ENCODE measurements around the gene UBALD2.

- TF ChIP-seq, protein P1, sequence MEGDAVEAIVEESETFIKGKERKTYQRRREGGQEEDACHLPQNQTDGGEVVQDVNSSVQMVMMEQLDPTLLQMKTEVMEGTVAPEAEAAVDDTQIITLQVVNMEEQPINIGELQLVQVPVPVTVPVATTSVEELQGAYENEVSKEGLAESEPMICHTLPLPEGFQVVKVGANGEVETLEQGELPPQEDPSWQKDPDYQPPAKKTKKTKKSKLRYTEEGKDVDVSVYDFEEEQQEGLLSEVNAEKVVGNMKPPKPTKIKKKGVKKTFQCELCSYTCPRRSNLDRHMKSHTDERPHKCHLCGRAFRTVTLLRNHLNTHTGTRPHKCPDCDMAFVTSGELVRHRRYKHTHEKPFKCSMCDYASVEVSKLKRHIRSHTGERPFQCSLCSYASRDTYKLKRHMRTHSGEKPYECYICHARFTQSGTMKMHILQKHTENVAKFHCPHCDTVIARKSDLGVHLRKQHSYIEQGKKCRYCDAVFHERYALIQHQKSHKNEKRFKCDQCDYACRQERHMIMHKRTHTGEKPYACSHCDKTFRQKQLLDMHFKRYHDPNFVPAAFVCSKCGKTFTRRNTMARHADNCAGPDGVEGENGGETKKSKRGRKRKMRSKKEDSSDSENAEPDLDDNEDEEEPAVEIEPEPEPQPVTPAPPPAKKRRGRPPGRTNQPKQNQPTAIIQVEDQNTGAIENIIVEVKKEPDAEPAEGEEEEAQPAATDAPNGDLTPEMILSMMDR (IDR thresholded peaks at IDR 0.05; ENCODE audit: insufficient read depth, low read length), result no peak
- TF ChIP-seq GABPA (IDR thresholded peaks at IDR 0.05; ENCODE audit: low read depth), result no peak
- TF ChIP-seq POLR2AphosphoS5 (IDR thresholded peaks at IDR 0.05; ENCODE audit: low read depth), result no peak
- TF ChIP-seq REST (IDR thresholded peaks at IDR 0.05; ENCODE audit: insufficient replicate concordance, low read depth), result no peak
- TF ChIP-seq SPI1 (IDR thresholded peaks at IDR 0.05; ENCODE audit: borderline replicate concordance, low read depth), result no peak
Measured at GRCh38 chr17:76312735-76313134, 47.6 kb downstream of the UBALD2 start.
